Neural progenitor cell (in vitro differentiated cells): ENCODE data around the gene DDC.

Experiments
- EZH2phosphoT487 ChIP-seq: fragments of 200-600 bp; sonication (generic); IDR thresholded peaks from 2 replicates; pipeline ENCODE4 v1.6.1; 2017; ENCODE audit warnings: antibody characterized with exemption
- TF ChIP-seq, protein P1 (sequence below): fragments of 200-600 bp; sonication (generic); IDR thresholded peaks from 2 replicates; pipeline ENCODE4 v1.5.1; 2017; ENCODE audit warnings: antibody characterized with exemption, mild to moderate bottlenecking

DNA sequence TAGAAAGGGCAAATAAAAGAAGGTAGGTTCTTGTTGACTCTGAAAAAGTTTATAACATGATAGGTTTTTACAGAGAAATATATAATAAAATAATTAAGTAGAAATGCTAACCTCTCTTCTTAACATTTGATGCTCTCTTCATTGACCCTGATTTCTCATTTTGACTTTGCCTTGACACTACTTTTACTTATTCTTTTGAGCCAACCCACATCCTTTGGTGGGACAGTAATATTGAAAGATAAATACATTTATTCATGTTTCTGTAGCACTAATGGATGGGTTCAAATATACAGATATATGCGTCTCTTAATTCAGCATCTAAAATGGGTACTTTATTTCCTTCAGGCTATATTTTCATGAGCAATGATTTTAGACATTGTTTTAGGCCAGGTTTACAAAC is 34.4 kb downstream of the DDC start:
- TF ChIP-seq, protein P1, sequence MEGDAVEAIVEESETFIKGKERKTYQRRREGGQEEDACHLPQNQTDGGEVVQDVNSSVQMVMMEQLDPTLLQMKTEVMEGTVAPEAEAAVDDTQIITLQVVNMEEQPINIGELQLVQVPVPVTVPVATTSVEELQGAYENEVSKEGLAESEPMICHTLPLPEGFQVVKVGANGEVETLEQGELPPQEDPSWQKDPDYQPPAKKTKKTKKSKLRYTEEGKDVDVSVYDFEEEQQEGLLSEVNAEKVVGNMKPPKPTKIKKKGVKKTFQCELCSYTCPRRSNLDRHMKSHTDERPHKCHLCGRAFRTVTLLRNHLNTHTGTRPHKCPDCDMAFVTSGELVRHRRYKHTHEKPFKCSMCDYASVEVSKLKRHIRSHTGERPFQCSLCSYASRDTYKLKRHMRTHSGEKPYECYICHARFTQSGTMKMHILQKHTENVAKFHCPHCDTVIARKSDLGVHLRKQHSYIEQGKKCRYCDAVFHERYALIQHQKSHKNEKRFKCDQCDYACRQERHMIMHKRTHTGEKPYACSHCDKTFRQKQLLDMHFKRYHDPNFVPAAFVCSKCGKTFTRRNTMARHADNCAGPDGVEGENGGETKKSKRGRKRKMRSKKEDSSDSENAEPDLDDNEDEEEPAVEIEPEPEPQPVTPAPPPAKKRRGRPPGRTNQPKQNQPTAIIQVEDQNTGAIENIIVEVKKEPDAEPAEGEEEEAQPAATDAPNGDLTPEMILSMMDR, result no peak
- TF ChIP-seq EZH2phosphoT487, result no peak
